ENCODE data around the gene PTPRJ.
A peak's percentile ranks its signal among the peaks of the same experiment; 100 is the strongest.
"Not testable (repeated sequence)": the region's sequence is repeated elsewhere in the genome, so short reads cannot be mapped to it uniquely, and the experiment has no call there.

PTPRJ gene

DNA sequence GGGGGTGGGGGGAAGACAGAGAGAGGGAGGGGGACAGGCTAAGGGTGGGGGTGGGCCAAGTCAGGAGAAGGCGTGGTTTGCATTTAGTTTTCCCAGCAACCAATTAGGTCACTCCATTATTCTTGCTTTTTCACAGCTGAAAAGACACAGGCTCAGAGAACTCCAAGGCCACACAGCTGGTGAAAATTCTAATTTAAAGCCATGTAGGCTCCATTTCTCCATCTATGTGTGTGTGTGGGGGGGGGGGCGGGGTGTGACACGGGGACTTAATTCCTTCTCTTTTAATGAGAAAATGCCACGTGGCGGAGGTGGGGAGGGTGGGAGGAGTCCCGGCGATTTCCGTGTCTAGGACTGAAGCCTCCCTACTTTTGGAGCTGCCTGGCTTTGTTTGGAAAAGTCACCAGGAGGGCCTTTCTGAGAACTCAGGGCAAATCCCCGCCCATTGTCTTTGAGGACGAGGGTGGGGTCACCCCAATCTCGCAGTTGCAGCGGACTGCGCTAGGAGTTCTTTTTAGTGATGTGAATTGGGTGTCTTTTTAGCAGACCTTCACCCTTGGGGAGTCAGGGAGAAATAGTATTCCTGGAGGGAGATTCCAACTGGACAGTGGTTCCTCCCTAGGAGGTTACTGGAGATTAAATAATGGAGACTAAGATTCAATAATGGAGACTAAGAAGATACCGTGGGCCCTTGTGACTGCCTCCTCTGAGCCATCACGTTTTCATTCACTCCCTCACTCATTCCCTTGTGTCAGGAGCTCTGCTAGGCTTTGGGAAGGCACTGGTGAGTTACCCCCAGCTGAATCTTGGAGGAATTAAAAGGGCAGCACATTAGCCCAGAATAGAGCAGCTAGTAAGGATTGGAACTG is 36.4 kb upstream of the PTPRJ start:
- H3K27me3 ChIP-seq = no peaks in the 10 kb centered on the region
- H3K4me1 ChIP-seq = no peaks in the 10 kb centered on the region
- no peak overlapping the region for H3K4me3 ChIP-seq (ENCODE audit: low read depth, low read length)
- no peaks in the 10 kb centered on the region for H3K9me3 ChIP-seq
- DNase-seq = no peak
- H3K36me3 ChIP-seq = no peaks in the 10 kb centered on the region
- TF ChIP-seq, protein P1, sequence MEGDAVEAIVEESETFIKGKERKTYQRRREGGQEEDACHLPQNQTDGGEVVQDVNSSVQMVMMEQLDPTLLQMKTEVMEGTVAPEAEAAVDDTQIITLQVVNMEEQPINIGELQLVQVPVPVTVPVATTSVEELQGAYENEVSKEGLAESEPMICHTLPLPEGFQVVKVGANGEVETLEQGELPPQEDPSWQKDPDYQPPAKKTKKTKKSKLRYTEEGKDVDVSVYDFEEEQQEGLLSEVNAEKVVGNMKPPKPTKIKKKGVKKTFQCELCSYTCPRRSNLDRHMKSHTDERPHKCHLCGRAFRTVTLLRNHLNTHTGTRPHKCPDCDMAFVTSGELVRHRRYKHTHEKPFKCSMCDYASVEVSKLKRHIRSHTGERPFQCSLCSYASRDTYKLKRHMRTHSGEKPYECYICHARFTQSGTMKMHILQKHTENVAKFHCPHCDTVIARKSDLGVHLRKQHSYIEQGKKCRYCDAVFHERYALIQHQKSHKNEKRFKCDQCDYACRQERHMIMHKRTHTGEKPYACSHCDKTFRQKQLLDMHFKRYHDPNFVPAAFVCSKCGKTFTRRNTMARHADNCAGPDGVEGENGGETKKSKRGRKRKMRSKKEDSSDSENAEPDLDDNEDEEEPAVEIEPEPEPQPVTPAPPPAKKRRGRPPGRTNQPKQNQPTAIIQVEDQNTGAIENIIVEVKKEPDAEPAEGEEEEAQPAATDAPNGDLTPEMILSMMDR (IDR thresholded peaks at IDR 0.05; ENCODE audit: low read depth, low read length) = no peak

DNA sequence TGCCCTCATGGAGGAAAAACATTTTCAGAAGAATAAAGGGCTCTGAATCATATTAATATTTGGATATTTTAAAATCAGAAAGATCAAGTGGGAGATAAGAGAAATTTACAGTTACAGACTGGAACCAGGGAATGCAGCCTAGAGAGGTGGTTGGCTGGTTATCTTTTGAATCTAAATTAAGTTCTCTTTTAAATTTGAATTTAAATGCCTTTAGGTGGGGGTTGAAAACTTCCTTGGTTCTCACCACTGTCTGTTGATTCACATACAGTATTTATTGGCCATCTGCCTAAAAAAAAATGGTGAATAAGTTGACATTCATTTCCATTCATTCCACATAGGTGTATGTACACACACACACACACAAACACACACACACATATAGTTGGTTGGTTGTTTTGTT is 35.7 kb upstream of the PTPRJ start:
- no peak for DNase-seq
- H3K4me3 ChIP-seq (ENCODE audit: low read depth, low read length) = no peak overlapping the region
- no peaks in the 10 kb centered on the region for H3K36me3 ChIP-seq
- H3K4me1 ChIP-seq = no peaks in the 10 kb centered on the region
- TF ChIP-seq, protein P1 (IDR thresholded peaks at IDR 0.05; ENCODE audit: low read depth, low read length) = no peak
- H3K9me3 ChIP-seq = no peaks in the 10 kb centered on the region
- no peaks in the 10 kb centered on the region for H3K27me3 ChIP-seq

GRCh38 chr11:47946682-47947559 is 33.4 kb upstream of the PTPRJ start:
- TF ChIP-seq, protein P1 (IDR thresholded peaks at IDR 0.05; ENCODE audit: low read depth, low read length) = no peak
- H3K4me3 ChIP-seq (ENCODE audit: low read depth, low read length) = no peak overlapping the region
- H3K4me1 ChIP-seq = no peaks in the 10 kb centered on the region
- no peaks in the 10 kb centered on the region for H3K9me3 ChIP-seq
- H3K27me3 ChIP-seq = no peaks in the 10 kb centered on the region
- no peaks in the 10 kb centered on the region for H3K36me3 ChIP-seq
- DNase-seq = peak; percentile 7

DNA sequence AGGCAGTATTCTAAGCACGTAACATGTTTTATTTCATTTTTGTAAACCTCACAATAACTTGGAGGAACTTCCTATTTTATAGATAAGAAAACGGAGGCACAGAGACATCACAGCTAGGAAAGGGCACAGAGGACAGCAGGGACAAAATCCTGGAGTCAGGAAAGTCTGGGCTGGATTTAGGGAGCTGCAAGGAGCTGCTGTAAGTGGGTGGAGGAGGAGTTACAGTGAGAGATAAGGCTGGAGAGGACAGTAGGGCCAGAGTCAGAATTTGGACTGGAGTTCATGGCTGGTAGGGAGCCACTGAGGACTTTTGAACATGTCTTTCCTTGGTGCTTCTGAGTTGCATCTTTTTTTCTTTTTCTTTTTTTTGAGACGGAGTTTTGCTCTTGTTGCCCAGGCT is 32.2 kb upstream of the PTPRJ start:
- Histone ChIP-seq H3K4me1 (no peaks in the 10 kb centered on the region), H3K9me3 (no peaks in the 10 kb centered on the region), H3K4me3 (ENCODE audit: low read depth, low read length) (no peak overlapping the region), H3K27me3 (no peaks in the 10 kb centered on the region), H3K36me3 (no peaks in the 10 kb centered on the region)
- no peak for DNase-seq
- TF ChIP-seq, protein P1 (IDR thresholded peaks at IDR 0.05; ENCODE audit: low read depth, low read length) = no peak

DNA sequence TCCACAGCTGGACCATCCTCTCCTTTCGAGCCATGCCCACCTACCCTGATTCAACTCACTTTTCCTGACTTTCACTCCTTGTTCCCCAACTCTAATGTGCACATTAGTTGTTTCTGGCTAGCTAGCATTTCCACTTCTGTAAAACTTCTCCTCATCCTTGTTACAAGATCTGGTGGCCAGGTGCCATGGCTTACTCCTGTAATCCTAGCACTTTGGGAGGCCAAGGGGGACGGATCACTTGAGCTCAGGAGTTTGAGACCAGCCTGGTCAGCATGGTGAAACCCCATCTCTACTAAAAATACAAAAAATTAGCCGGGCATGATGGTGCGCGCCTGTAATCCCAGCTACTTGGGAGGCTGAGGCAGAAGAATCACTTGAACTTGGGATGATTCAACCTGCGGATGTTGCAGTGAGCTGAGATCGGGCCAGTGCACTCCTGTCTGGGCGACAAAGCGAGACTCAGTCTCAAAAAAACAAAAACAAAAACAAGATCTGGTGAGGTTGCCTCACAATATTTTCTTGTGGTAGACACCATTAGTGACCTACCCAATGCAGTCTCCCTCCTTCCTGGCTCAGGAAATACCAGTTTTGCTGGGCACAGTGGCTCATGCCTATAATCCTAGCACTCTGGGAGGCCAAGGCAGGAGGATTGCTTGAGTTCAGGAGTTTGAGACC is 31.2 kb upstream of the PTPRJ start:
- not testable (repeated sequence) for H3K4me1 ChIP-seq, DNase-seq

DNA sequence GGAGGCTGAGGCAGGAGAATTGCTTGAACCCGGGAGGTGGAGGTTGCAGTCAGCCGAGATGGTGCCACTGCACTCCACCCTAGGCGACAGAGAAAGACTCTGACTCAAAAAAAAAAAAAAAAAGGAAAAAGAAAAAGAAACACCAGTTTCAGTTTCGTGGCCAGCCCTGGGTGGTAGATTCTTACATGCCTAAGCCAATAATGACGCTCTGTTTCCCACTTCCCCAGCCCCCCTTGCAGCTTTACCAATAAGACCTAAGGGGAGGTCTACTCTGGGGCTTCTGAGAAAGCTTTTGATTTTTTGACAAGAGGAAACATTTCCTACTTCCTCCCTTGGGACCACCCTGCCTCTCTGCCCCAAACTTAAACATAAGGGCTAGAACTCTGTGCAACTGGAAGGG is 30.0 kb upstream of the PTPRJ start:
- H3K9me3 ChIP-seq = no peaks in the 10 kb centered on the region
- H3K36me3 ChIP-seq = no peaks in the 10 kb centered on the region
- DNase-seq = no peak
- H3K4me1 ChIP-seq = no peaks in the 10 kb centered on the region
- H3K27me3 ChIP-seq = no peaks in the 10 kb centered on the region
- TF ChIP-seq, protein P1 (IDR thresholded peaks at IDR 0.05; ENCODE audit: low read depth, low read length) = no peak
- H3K4me3 ChIP-seq (ENCODE audit: low read depth, low read length) = no peak overlapping the region

More for the DNA sequence above, 31.2 kb upstream of the PTPRJ start:
- H3K36me3 ChIP-seq; H3K4me3 ChIP-seq (ENCODE audit: low read depth, low read length); H3K9me3 ChIP-seq; H3K27me3 ChIP-seq: not testable (repeated sequence)

GRCh38 chr11:47951504-47951903 is 28.9 kb upstream of the PTPRJ start:
- H3K27me3 ChIP-seq; DNase-seq; H3K36me3 ChIP-seq; H3K9me3 ChIP-seq; H3K4me3 ChIP-seq (ENCODE audit: low read depth, low read length); H3K4me1 ChIP-seq: not testable (repeated sequence)
